SK-N-SH treated with all-trans-retinoic acid at 6 μM for 48 hours (cell line): ENCODE measurements around the gene FFAR4.

Source experiments
- ARNTL ChIP-seq: fragments of 450-650 bp; formaldehyde crosslinking; IDR thresholded peaks from 2 replicates; pipeline ENCODE4 v1.5.0; 2020; ENCODE audit warnings: low read depth, mild to moderate bottlenecking, moderate library complexity, borderline replicate concordance
- CSDC2 ChIP-seq: fragments of 250-450 bp; sonication (Bioruptor Pico); IDR thresholded peaks from 2 replicates; pipeline ENCODE4 v1.5.0; 2020; ENCODE audit warnings: mild to moderate bottlenecking, moderate library complexity
- CSRNP3 ChIP-seq: fragments of 250-450 bp; sonication (Bioruptor Pico); IDR thresholded peaks from 2 replicates; pipeline ENCODE4 v1.5.1; 2021; ENCODE audit warnings: mild to moderate bottlenecking, moderate library complexity
- OSR1 ChIP-seq: fragments of 250-450 bp; sonication (Bioruptor Pico); IDR thresholded peaks from 2 replicates; pipeline ENCODE4 v1.8.0; 2022; ENCODE audit warnings: moderate library complexity, mild to moderate bottlenecking, inconsistent platforms
- SNAI2 ChIP-seq: fragments of 250-450 bp; sonication (Bioruptor Pico); IDR thresholded peaks from 2 replicates; pipeline ENCODE4 v1.5.0; 2020; ENCODE audit warnings: mild to moderate bottlenecking, moderate library complexity

GRCh38 chr10:93629647-93630305, 63.3 kb downstream of the FFAR4 start:
- TF ChIP-seq OSR1 (CRISPR knock-in tag) (no peak), ARNTL (CRISPR knock-in tag) (no peak), SNAI2 (CRISPR knock-in tag) (no peak), CSRNP3 (CRISPR knock-in tag) (no peak), CSDC2 (CRISPR knock-in tag) (no peak)
